Naive B cell (primary cell): Measurements from ENCODE around the gene CNPY1. TPM values are rescaled to one million over a fixed set of nuclear protein-coding genes. Genes with fewer than 3 reads are reported as not detected.

Experiments
- ATAC-seq, 2 donors: fragments of 150-1000 bp; cut with Tn5 transposase; 2 replicates each; pipeline ENCODE4 v1.10.0; 2021; ENCODE audit warnings: low read depth in 2 of 2, mild to moderate bottlenecking in 2 of 2, moderate library complexity in 2 of 2
- DNase-seq: peaks from one replicate; pipeline ENCODE4 v3.0.0; 2022
- H3K27ac Mint-ChIP-seq, 6 donors: one replicate each; pipeline ENCODE4 v1.8.0; 2020 to 2022; ENCODE audit warnings: mild to moderate bottlenecking in 6 of 6, mixed read lengths in 6 of 6, moderate library complexity in 5 of 6, inconsistent platforms in 2 of 6
- H3K27me3 Mint-ChIP-seq, 3 donors: one replicate each; pipeline ENCODE4 v1.8.0; 2021 to 2022; ENCODE audit warnings: mixed read lengths in 3 of 3, mild to moderate bottlenecking in 1 of 3
- H3K36me3 Mint-ChIP-seq, 2 donors: one replicate each; pipeline ENCODE4 v1.8.0; 2020 to 2022; ENCODE audit warnings: mixed read lengths in 2 of 2, inconsistent platforms in 1 of 2, mild to moderate bottlenecking in 1 of 2
- H3K4me1 Mint-ChIP-seq, 3 donors: one replicate each; pipeline ENCODE4 v1.8.0; 2020 to 2022; ENCODE audit warnings: mixed read lengths in 3 of 3, inconsistent platforms in 1 of 3, mild to moderate bottlenecking in 1 of 3, moderate library complexity in 1 of 3
- H3K4me3 Mint-ChIP-seq, 8 donors: one replicate each; pipeline ENCODE4 v1.8.0; 2020 to 2022; ENCODE audit warnings: mild to moderate bottlenecking in 8 of 8, mixed read lengths in 8 of 8, moderate library complexity in 8 of 8, inconsistent platforms in 2 of 8
- H3K9me3 Mint-ChIP-seq, 7 donors: one replicate each; pipeline ENCODE4 v1.8.0; 2020 to 2022; ENCODE audit warnings: mixed read lengths in 7 of 7, mild to moderate bottlenecking in 5 of 7, inconsistent platforms in 2 of 7, moderate library complexity in 1 of 7
- polyA plus RNA-seq, 6 donors: library from polyadenylated mRNA; unstranded; fragments of 300-500 nt; fragmentation: Illumina TruSeq; gene quantifications; one replicate each; pipeline ENCODE4 v1.2.3, GENCODE V29; 2021; ENCODE audit warnings: low read depth in 6 of 6

CNPY1 gene
- polyA plus RNA-seq, 6 donors from 2014 or later, result not detected

DNA sequence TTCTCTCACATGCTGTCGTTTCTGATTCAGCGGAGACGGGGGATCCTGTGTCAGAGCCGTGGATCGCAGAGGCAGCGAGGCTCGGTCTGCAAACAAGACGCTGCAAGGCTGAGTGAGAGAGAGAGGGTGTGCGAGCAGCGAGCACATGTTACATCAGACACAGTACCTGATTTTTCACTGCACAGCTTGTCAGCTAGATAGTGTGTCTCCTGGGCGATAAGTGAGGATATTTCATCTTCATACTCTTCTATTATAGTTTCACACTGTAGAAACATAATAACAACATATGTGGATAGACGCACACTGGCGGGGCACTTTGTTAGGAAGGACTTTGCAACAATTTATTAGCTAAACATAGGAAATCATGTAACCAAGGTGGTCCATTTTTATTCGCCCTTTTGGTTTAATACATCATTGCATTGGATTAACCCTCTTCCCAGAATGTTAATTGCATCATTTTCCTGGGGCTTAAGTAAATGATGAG, 39.5 kb downstream of the CNPY1 start:
- Mint-ChIP-seq H3K9me3 (peaks cover 0 to 34% (median 9%) of the 10 kb centered on the region in 7 donors), H3K4me3 (peak overlapping the region in 2 of 8 donors; percentile 54 to 71), H3K27ac (peak overlapping the region in 1 of 6 donors; percentile 74), H3K36me3 (peaks cover 8 to 14% of the 10 kb centered on the region in 2 donors), H3K4me1 (peaks cover 17 to 18% (median 18%) of the 10 kb centered on the region in 3 donors), H3K27me3 (peaks cover 84 to 88% (median 86%) of the 10 kb centered on the region in 3 donors)
- no peak for DNase-seq
- ATAC-seq, result peak; percentile 20 to 34

DNA sequence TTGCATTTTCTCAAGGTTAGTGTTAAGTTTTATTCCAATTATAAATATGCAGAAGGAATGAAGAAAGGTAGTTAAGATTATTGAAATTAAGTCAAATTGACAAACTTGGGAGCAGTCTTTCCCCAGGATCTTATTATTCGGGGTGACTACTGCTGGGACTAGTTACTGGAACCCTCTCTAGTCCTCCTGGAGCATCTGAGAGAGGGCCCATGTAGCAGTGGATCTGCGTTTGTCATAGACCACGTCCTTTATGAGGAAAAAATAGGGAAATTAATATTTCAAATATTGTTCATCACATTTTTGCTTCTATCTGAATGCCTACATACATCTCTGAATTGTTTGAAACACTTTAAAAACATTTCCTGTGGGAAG, 41.0 kb downstream of the CNPY1 start:
- H3K9me3 Mint-ChIP-seq, result peaks cover 0 to 25% (median 11%) of the 10 kb centered on the region in 7 donors
- H3K27me3 Mint-ChIP-seq, result peaks cover 84 to 87% (median 86%) of the 10 kb centered on the region in 3 donors

DNA sequence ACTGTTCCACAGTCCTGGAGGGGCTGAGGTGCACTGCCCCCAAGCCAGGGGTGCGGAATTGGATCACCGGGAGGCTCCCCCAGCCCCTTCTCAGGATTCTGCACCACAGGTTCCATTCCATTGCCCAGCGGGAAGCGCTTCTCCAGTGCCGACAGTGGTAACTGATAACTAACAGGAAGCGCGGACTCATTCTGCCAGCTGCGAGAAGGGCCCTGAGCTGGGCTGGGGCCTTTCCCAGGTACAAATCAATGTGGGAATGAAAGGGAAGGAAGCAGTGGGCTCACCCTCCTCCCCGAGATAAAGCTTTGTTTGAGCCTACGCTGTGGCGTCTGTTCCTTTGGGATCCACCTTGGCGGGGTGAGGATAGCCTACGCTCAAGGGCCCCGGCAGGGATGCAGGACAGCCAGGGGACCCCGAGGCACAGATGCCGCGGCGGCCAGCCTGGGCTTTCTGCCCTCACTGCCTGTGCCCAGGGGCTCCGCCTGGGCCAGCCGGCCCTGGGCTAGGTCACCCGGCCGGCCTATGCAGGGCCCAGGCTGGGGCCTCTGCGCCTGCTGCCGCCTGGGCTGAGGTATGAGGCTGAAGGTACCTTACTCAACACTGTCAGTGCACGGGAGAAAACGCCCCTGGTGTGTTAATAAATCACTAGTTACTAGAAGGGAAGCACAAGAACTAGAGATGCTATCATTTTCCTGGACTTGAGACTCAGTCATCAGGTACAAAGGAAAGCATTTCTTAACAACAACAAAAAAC, 49.0 kb downstream of the CNPY1 start:
- Mint-ChIP-seq H3K27me3 (peaks cover 57 to 80% (median 59%) of the 10 kb centered on the region in 3 donors), H3K4me1 (no peaks in the 10 kb centered on the region)

More for the DNA sequence above, 41.0 kb downstream of the CNPY1 start:
- DNase-seq (no peak), ATAC-seq (no peak)
- H3K36me3 Mint-ChIP-seq, result peaks cover 13 to 14% of the 10 kb centered on the region in 2 donors
- peak overlapping the region in 1 of 8 donors; percentile 32 for H3K4me3 Mint-ChIP-seq
- H3K27ac Mint-ChIP-seq, result no peak overlapping the region
- H3K4me1 Mint-ChIP-seq, result peaks cover 17 to 18% (median 18%) of the 10 kb centered on the region in 3 donors

DNA sequence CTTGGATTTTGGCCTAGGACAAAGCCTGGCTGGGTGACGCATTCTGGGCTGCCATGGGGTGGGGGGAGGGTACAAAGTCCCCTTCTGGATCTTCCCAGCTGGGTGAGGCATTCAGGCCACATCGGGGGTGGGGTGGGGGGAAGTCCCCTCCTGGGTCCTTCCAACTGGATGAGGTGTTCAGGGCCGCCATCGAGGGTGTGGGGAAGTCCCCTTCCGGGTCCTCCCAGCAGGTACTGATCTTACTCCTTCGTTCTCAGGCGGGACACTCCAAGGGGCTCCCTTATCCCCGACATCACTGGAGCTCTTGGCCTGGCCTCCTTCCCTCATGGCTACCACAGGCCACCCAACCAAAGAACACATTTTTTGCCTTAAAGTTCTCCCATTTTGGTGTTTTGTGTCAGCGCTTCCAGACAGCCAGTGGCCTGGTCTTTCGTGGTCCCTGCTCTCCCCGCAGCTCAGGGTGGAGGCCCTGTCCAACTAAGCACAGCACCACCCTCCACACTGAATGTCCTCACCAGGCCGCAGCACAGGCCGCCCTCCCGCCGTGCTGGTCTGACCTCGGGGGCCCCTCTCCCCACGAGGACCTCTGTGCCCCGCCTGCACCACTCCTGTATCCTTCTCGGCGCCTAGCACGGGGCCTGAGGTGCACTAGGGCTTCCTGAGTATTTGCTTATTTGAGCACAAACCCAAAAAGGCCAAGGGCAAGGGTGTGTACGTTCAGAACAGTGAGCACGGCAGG, 49.9 kb downstream of the CNPY1 start:
- Mint-ChIP-seq H3K27ac (no peak overlapping the region), H3K4me3 (peak overlapping the region in 1 of 8 donors; percentile 42), H3K27me3 (peaks cover 55 to 84% (median 56%) of the 10 kb centered on the region in 3 donors), H3K9me3 (peaks cover 0 to 7% (median 3%) of the 10 kb centered on the region in 7 donors), H3K4me1 (peaks cover 7 to 9% (median 7%) of the 10 kb centered on the region in 3 donors), H3K36me3 (peaks cover 0 to 12% of the 10 kb centered on the region in 2 donors)
- no peak for DNase-seq
- ATAC-seq, result no peak

More for the DNA sequence above, 49.0 kb downstream of the CNPY1 start:
- DNase-seq (no peak), ATAC-seq (no peak)
- peaks cover 0 to 5% of the 10 kb centered on the region in 2 donors for H3K36me3 Mint-ChIP-seq
- H3K9me3 Mint-ChIP-seq, result peaks cover 0 to 3% (median under 1%) of the 10 kb centered on the region in 7 donors
- no peak overlapping the region for H3K27ac Mint-ChIP-seq
- no peak overlapping the region for H3K4me3 Mint-ChIP-seq

DNA sequence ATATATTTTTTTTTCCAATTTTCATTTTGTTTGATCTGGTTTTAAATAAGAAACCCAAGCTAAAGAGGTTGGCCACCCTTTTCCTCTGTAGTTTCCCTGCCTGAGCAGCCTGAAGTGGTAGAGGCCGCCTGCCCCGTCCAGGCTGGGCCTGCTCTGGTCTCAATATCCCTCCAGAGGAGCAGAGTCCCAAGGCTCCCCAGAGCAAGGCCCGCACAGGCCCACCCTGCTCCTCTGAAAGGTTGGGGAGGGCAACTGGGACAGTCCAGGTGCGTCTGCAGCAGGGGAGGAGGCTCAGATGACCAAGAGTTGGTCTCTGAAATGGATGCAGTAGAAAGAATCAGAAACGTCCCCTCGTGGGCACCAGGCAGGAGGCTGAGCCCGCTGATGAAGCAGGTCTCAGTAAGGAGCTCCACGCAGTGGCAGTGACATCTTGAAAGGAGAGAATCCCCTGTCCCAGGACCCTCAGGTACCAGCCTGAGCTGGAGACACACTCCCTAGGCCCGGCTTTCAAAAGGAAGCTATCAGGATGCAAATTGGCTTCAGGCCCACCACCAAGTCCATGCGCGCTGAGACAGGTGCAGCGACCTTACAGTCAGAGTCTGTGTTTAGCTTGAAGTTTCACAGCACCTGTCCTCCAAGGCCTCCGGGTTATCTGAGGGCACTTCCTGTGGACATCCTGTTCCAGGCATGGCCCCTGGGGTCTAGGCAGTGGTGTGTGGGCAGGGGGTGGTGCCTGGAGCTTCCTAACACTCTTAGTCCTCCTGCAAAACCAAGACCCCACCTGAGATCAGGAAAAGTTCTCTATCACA, 50.7 kb downstream of the CNPY1 start:
- Mint-ChIP-seq H3K4me1 (peaks cover 14 to 15% (median 14%) of the 10 kb centered on the region in 3 donors), H3K27ac (no peak overlapping the region), H3K36me3 (peaks cover 0 to 17% of the 10 kb centered on the region in 2 donors), H3K4me3 (no peak overlapping the region), H3K27me3 (peaks cover 49 to 84% (median 50%) of the 10 kb centered on the region in 3 donors), H3K9me3 (peaks cover 1 to 7% (median 6%) of the 10 kb centered on the region in 7 donors)
- ATAC-seq (no peak), DNase-seq (no peak)

DNA sequence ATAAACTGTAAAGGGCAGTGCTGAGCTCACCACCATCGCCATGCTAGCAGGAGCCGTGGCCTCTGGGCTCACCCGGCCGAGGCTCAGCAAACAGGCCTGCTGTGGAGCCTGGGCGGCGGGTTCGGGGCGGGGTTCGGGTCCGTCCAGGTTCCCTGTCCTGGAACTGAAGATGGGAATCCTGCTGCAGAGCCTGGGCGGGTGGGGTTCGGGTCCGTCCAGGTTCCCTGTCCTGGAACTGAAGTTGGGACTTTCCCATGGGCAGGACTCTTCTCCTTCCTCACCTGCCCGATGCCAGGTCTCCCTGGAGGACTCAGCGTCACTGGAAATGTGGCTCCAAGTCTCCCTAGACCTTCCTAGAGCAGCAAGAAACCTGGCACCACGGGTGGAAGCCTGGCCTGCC, 51.8 kb downstream of the CNPY1 start:
- DNase-seq (no peak), ATAC-seq (no peak)
- peaks cover 0 to 15% of the 10 kb centered on the region in 2 donors for H3K36me3 Mint-ChIP-seq
- H3K27ac Mint-ChIP-seq, result no peak overlapping the region
- no peak overlapping the region for H3K4me3 Mint-ChIP-seq
- peaks cover 39 to 84% (median 40%) of the 10 kb centered on the region in 3 donors for H3K27me3 Mint-ChIP-seq
- peaks cover 16 to 24% (median 23%) of the 10 kb centered on the region in 3 donors for H3K4me1 Mint-ChIP-seq
- H3K9me3 Mint-ChIP-seq, result peaks cover 1 to 7% (median 6%) of the 10 kb centered on the region in 7 donors

DNA sequence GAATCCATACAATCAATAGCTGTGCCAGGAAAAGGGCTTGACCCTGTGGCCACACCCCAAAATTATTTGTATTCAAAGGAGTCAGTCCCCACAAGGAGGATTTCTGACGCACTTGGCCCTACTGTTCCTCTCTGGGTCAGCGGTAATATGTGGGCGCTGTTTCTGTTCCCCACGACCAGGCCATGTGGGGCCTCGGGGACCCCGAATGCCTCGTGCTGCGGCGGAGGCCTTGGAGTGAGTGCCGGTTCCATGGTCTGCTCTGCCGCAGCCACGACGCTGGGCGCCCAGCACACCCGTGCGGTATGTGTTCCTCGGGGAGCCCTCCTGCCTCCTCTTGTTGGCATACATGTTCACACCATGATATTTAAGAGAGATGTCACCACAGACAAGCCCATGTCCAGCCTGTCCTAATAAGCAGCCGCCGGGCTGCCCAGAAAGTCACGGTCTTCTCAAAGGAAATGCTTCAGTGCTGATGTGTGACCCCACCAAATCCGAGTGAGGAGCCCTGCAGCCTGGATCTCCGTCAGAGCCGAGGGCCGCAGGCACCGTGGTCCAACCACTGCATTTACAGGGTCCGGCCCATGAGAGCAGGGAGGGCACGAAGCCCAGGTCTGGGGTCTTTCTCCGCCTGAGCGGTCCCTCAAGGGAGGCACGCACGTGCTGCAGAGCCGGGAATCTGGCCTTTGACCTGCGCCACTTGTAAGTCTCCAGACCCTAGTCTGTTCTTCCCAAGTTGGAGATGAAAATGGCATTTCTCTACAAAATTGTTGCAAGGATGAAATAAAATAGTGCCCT, 52.4 kb downstream of the CNPY1 start:
- Mint-ChIP-seq H3K27ac (peak overlapping the region in 1 of 6 donors; percentile 76), H3K9me3 (peaks cover 1 to 7% (median 6%) of the 10 kb centered on the region in 7 donors), H3K4me1 (peaks cover 17 to 28% (median 24%) of the 10 kb centered on the region in 3 donors), H3K27me3 (peaks cover 33 to 80% (median 38%) of the 10 kb centered on the region in 3 donors), H3K36me3 (peaks cover 0 to 15% of the 10 kb centered on the region in 2 donors), H3K4me3 (peak overlapping the region in 2 of 8 donors; percentile 7 to 52)
- DNase-seq (no peak), ATAC-seq (no peak)

DNA sequence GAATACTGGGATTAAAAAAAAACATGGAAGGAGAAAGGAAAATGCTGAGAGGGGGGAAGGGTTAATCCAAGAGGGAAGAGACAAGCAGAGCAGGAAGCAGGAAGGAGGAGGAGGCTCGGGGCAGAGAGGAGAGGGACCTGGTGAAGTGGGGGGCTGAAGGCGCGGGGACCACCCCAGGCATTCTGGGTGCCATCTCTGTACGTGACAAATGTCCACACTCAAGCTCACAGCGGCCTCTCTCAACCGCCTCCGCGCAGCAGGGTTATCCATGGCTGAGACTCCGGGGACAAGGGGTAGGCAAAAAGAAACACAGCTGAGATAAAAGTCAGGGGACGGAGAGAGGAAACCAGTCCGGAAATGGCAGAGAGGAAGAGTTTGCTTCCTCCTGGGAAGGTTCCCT, 54.5 kb downstream of the CNPY1 start:
- Mint-ChIP-seq H3K36me3 (peaks cover 0 to 15% of the 10 kb centered on the region in 2 donors), H3K27me3 (peaks cover 15 to 63% (median 27%) of the 10 kb centered on the region in 3 donors), H3K4me3 (peak overlapping the region; percentile 85 to 97 (median 93)), H3K4me1 (peaks cover 17 to 28% (median 27%) of the 10 kb centered on the region in 3 donors), H3K27ac (peak overlapping the region in 5 of 6 donors; percentile 33 to 87 (median 70)), H3K9me3 (peaks cover 1 to 7% (median 6%) of the 10 kb centered on the region in 7 donors)
- ATAC-seq (no peak), DNase-seq (no peak)

DNA sequence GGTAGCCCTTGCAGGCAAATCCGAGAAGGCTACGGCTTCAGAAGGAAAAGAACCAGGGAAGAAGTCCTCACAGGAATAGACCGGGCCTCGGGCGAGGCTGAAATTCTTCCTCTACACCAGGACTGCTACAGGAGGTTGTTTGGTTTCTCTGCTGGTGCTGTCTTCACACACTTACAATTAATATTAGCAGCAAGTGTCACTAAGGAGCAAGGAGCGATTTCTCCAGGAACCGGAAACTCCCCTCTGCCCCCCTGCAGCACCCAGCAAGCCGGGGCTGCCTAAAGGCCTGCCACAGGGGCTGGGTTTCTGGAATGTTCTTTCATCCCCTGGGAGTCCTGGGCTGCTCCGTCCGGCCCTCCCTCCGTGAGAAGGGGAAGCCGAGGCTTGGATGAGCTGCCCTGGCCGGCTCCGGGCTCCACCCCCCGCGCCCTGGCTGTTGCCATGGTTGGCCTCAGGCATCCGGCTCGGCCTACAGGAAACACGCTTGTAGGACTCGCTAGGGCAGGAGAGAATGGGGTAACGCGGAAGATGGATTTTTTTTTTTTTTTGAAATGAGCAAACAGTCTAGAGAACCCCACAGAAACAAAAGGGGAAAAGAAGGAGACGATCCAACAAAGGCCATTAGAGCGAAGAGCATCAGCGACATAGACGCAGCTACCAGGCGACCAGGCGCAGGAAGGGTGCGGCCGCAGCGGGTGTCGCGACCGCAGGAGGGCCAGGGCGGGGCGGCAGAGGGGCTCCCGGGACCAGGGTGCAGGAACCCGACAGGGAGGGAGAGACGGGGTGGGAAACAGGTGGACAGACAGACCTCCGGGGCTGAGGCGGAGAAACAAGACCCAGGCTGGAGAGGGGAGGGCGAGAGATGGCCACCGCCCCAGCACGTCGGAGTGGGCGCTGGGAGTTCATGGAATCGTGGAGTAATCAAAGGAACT, 55.4 kb downstream of the CNPY1 start:
- Mint-ChIP-seq H3K4me3 (peak overlapping the region; percentile 81 to 97 (median 93)), H3K9me3 (peaks cover 1 to 7% (median 6%) of the 10 kb centered on the region in 7 donors), H3K4me1 (peaks cover 17 to 28% (median 27%) of the 10 kb centered on the region in 3 donors), H3K27me3 (peaks cover 8 to 60% (median 24%) of the 10 kb centered on the region in 3 donors), H3K27ac (peak overlapping the region; percentile 63 to 92 (median 85)), H3K36me3 (peaks cover 0 to 15% of the 10 kb centered on the region in 2 donors)
- ATAC-seq (peak; percentile 82 to 85), DNase-seq (peak; percentile 66)

DNA sequence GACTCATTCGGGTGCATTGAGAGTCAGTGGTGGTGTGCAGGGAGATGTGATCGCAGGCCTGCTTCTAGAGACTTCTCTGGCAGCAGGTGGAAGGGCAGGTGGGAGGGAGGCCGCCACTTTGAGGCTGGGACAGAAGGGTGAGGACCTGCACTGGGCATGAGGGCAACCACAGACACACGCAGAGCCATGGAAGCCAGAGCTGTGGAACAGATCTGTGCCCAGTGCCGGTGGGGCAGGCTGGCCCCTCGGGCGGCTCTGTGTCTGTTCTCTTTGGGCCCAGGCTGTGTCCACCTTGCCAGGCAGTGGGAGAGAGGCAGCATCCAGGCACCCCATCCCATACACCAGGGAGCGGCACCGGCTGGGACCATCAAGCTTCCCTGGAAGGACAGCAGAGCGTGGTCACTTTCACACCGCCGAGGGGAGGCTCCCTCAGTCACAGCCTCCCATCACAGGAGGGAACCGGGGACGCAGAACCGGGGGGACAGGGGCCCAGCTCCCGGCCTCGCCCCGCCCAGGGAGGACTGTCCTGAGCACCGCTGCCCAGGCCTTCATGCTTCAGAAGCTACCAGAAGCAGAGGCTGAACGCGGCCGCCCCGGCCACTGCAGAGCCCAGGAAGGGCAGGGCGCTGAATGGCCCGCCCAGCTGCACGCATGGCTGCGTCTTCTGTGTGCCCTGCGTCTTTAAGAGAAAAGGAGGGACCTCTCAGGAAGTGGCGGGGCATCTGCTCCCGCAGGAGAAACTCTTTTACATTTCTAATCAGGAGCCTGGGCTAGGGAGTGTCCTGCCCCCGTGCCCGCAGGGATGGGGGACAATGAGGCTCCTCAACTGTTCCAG, 56.3 kb downstream of the CNPY1 start:
- H3K36me3 Mint-ChIP-seq, result peaks cover 0 to 15% of the 10 kb centered on the region in 2 donors
- no peak for ATAC-seq
- no peak for DNase-seq
- H3K27me3 Mint-ChIP-seq, result peaks cover 8 to 60% (median 23%) of the 10 kb centered on the region in 3 donors
- peak overlapping the region in 4 of 6 donors; percentile 24 to 89 (median 75) for H3K27ac Mint-ChIP-seq
- peaks cover 17 to 28% (median 27%) of the 10 kb centered on the region in 3 donors for H3K4me1 Mint-ChIP-seq
- peak overlapping the region; percentile 81 to 97 (median 93) for H3K4me3 Mint-ChIP-seq
- peaks cover 1 to 7% (median 6%) of the 10 kb centered on the region in 7 donors for H3K9me3 Mint-ChIP-seq
